A673 (cell line): ENCODE measurements around the gene B3GNT2. TPM values are rescaled to one million over a fixed set of nuclear protein-coding genes. Genes with fewer than 3 reads are reported as not detected.
A peak's percentile ranks its signal among the peaks of the same experiment; 100 is the strongest.

Experiments
- BruUV-seq: library from RNA; stranded (reverse); fragments of 400-500 nt; replicated peaks from 2 replicates; lab custom pipeline; 2021; lab: Mats Ljungman, UMichigan
- CTCF ChIA-PET: fragments of 300-600 bp; sonication (Branson Sonifier 250); formaldehyde crosslinking; loops from one replicate; lab custom pipeline; 2022; ENCODE audit warnings: antibody characterized with exemption; lab: Charles Lee
- POLR2A ChIA-PET: fragments of 300-600 bp; sonication (Branson Sonifier 250); formaldehyde crosslinking; loops from one replicate; lab custom pipeline; 2022; ENCODE audit warnings: antibody characterized with exemption; ENCODE audit not compliant: low non-redundant PET; lab: Charles Lee
- DNase-seq: peaks from one replicate; pipeline ENCODE4 v3.0.0-alpha.2; 2015; ENCODE audit warnings: low spot score
- H3K27ac ChIP-seq: fragments of 200-600 bp; sonication (generic); 2 replicates; pipeline ENCODE4 v1.5.1; 2016; ENCODE audit warnings: mixed run types, low read depth, mild to moderate bottlenecking, mixed read lengths, antibody characterized with exemption, low read length; ENCODE audit not compliant: poor library complexity, severe bottlenecking
- H3K27me3 ChIP-seq: fragments of 200-600 bp; sonication (generic); replicated peaks from 2 replicates; pipeline ENCODE4 v1.6.1; 2017; ENCODE audit warnings: mixed run types, low read depth, mild to moderate bottlenecking, mixed read lengths, antibody characterized with exemption, low read length; ENCODE audit not compliant: insufficient read depth, poor library complexity
- H3K36me3 ChIP-seq: fragments of 200-600 bp; sonication (generic); 2 replicates; pipeline ENCODE4 v1.6.1; 2016; ENCODE audit warnings: mixed run types, mild to moderate bottlenecking, mixed read lengths, antibody characterized with exemption, low read length; ENCODE audit not compliant: insufficient read depth, poor library complexity, severe bottlenecking
- H3K4me1 ChIP-seq: fragments of 200-600 bp; sonication (generic); 2 replicates; pipeline ENCODE4 v1.6.1; 2017; ENCODE audit warnings: mixed run types, mild to moderate bottlenecking, mixed read lengths, antibody characterized with exemption, low read length; ENCODE audit not compliant: insufficient read depth, poor library complexity, severe bottlenecking
- H3K4me3 ChIP-seq: fragments of 200-600 bp; sonication (generic); 2 replicates; pipeline ENCODE4 v1.5.1; 2016; ENCODE audit warnings: low read depth, mixed run types, mild to moderate bottlenecking, mixed read lengths, low read length; ENCODE audit not compliant: poor library complexity, severe bottlenecking
- H3K9me3 ChIP-seq: fragments of 200-600 bp; sonication (generic); 2 replicates; pipeline ENCODE4 v1.6.1; 2016; ENCODE audit warnings: mixed run types, low read depth, mild to moderate bottlenecking, mixed read lengths, antibody characterized with exemption, low read length; ENCODE audit not compliant: poor library complexity, severe bottlenecking
- EZH2 ChIP-seq: fragments of 200-600 bp; sonication (generic); IDR thresholded peaks from 2 replicates; pipeline ENCODE4 v1.6.1; 2017; ENCODE audit warnings: borderline replicate concordance, low read depth, mild to moderate bottlenecking, mixed read lengths, antibody characterized with exemption, low read length; ENCODE audit not compliant: poor library complexity, severe bottlenecking
- intact Hi-C: fragments of 100-400 bp; cut with micrococcal nuclease; formaldehyde crosslinking; loops from one replicate; pipeline ENCODE4 v1.10.0; 2022; ENCODE audit not compliant: unreplicated experiment
- total RNA-seq: library from RNA; stranded (reverse); gene quantifications from 2 replicates; pipeline ENCODE4 v1.2.3, GENCODE V29; 2021
- TF ChIP-seq, protein P1 (sequence below): fragments of 300-800, 200-600 bp; sonication (generic); conservative IDR thresholded peaks from 2 replicates; pipeline ENCODE4 v1.5.1; 2017; ENCODE audit warnings: low read depth, mild to moderate bottlenecking, antibody characterized with exemption, low read length, moderate library complexity, mixed read lengths

Gene B3GNT2
- total RNA-seq, 1 experiment from 2014 or later = 6.5 TPM

GRCh38 chr2:62189196-62189595 is 6.7 kb upstream of the B3GNT2 start:
- POLR2A ChIA-PET = no interaction called here
- intact Hi-C loops = no loop called here
- BruUV-seq = no TSS peak
- H3K27ac ChIP-seq = no peak overlapping the region
- H3K27me3 ChIP-seq = no peaks in the 10 kb centered on the region
- TF ChIP-seq EZH2 = no peak
- TF ChIP-seq, protein P1, sequence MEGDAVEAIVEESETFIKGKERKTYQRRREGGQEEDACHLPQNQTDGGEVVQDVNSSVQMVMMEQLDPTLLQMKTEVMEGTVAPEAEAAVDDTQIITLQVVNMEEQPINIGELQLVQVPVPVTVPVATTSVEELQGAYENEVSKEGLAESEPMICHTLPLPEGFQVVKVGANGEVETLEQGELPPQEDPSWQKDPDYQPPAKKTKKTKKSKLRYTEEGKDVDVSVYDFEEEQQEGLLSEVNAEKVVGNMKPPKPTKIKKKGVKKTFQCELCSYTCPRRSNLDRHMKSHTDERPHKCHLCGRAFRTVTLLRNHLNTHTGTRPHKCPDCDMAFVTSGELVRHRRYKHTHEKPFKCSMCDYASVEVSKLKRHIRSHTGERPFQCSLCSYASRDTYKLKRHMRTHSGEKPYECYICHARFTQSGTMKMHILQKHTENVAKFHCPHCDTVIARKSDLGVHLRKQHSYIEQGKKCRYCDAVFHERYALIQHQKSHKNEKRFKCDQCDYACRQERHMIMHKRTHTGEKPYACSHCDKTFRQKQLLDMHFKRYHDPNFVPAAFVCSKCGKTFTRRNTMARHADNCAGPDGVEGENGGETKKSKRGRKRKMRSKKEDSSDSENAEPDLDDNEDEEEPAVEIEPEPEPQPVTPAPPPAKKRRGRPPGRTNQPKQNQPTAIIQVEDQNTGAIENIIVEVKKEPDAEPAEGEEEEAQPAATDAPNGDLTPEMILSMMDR = no peak
- no peaks in the 10 kb centered on the region for H3K4me1 ChIP-seq
- no peak overlapping the region for H3K4me3 ChIP-seq
- CTCF ChIA-PET = no interaction called here
- H3K9me3 ChIP-seq = no peaks in the 10 kb centered on the region
- DNase-seq = no peak
- H3K36me3 ChIP-seq = no peaks in the 10 kb centered on the region

DNA sequence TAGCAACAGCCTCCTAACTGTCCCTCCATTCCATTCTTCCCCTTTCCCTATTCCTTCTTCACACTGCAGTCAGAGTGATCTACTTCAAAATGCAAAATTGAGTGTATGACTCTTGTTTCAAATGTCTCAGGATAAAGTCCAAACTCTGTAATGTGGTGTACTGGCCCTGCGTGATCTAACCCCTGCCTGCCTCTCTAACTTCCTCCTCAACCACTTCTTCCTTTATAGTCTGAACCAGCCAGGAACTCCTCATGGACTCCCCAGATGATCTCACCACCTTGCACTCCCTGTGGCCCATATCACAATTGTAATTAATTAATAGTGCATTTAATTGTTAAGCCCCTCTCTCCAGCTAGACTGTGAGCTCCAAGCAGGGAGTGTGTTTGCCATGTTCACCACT is 3.1 kb upstream of the B3GNT2 start:
- DNase-seq = no peak
- Histone ChIP-seq H3K27me3 (no peaks in the 10 kb centered on the region), H3K36me3 (no peaks in the 10 kb centered on the region), H3K4me1 (peaks cover 6% of the 10 kb centered on the region), H3K27ac (no peak overlapping the region), H3K9me3 (no peaks in the 10 kb centered on the region), H3K4me3 (no peak overlapping the region)
- TF ChIP-seq, protein P1 = no peak
- no peak for TF ChIP-seq EZH2
- intact Hi-C loops = loop anchor here (10.0 kb wide), 1 partner anchor 222 kb away; no protein-coding TSS in a partner anchor
- no TSS peak for BruUV-seq
- ChIA-PET POLR2A (no interaction called here), CTCF (no interaction called here)

GRCh38 chr2:62194558-62195420 is 1.1 kb upstream of the B3GNT2 start:
- intact Hi-C loops = loop anchor here (10.0 kb wide), 1 partner anchor 220 kb away; no protein-coding TSS in a partner anchor
- CTCF ChIA-PET = no interaction called here
- POLR2A ChIA-PET = no interaction called here
- Histone ChIP-seq H3K27ac (no peak overlapping the region), H3K4me1 (peaks cover 9% of the 10 kb centered on the region), H3K27me3 (no peaks in the 10 kb centered on the region), H3K9me3 (no peaks in the 10 kb centered on the region), H3K4me3 (peak overlapping the region; percentile 98), H3K36me3 (no peaks in the 10 kb centered on the region)
- DNase-seq = no peak
- BruUV-seq = no TSS peak
- TF ChIP-seq, protein P1 = no peak
- TF ChIP-seq EZH2 = no peak
